Neural progenitor cell (in vitro differentiated cells): Measurements from ENCODE around the gene ZMIZ1. TPM values are rescaled to one million over a fixed set of nuclear protein-coding genes. Genes with fewer than 3 reads are reported as not detected.

ENCODE experiments used
- DNase-seq: peaks from one replicate; pipeline ENCODE4 v3.0.0-alpha.2; 2016; ENCODE audit warnings: low spot score
- H2AFZ ChIP-seq: fragments of 200-600 bp; sonication (generic); replicated peaks from 2 replicates; pipeline ENCODE4 v1.6.1; 2016; ENCODE audit warnings: antibody characterized with exemption
- H3F3A ChIP-seq: fragments of 200-600 bp; sonication (generic); 2 replicates; pipeline ENCODE4 v1.6.1; 2016; ENCODE audit warnings: antibody characterized with exemption, low read depth
- H3K27ac ChIP-seq: fragments of 200-600 bp; sonication (generic); 2 replicates; pipeline ENCODE4 v1.5.1; 2016; ENCODE audit warnings: mild to moderate bottlenecking
- H3K27me3 ChIP-seq: fragments of 200-600 bp; sonication (generic); 2 replicates; pipeline ENCODE4 v1.6.1; 2016; ENCODE audit warnings: mild to moderate bottlenecking, moderate library complexity
- H3K36me3 ChIP-seq: fragments of 200-600 bp; sonication (generic); 2 replicates; pipeline ENCODE4 v1.5.1; 2016
- H3K4me1 ChIP-seq: fragments of 200-600 bp; sonication (generic); 2 replicates; pipeline ENCODE4 v1.6.1; 2016; ENCODE audit warnings: mixed run types
- H3K4me2 ChIP-seq: fragments of 200-600 bp; sonication (generic); 2 replicates; pipeline ENCODE4 v1.6.1; 2016
- H3K4me3 ChIP-seq: fragments of 200-600 bp; sonication (generic); 2 replicates; pipeline ENCODE4 v1.5.1; 2016
- H3K79me2 ChIP-seq: fragments of 200-600 bp; sonication (generic); 2 replicates; pipeline ENCODE4 v1.6.1; 2016; ENCODE audit warnings: low read depth
- H3K9ac ChIP-seq: fragments of 200-600 bp; sonication (generic); 2 replicates; pipeline ENCODE4 v1.6.1; 2016
- H3K9me3 ChIP-seq: fragments of 200-600 bp; sonication (generic); 2 replicates; pipeline ENCODE4 v1.5.1; 2016; ENCODE audit warnings: low read depth
- H4K20me1 ChIP-seq: fragments of 200-600 bp; sonication (generic); 2 replicates; pipeline ENCODE4 v1.6.1; 2016; ENCODE audit warnings: low read depth
- H3K27ac Mint-ChIP-seq: 3 replicates; pipeline ENCODE4 v1.8.0; 2021; ENCODE audit warnings: mixed read lengths
- H3K27me3 Mint-ChIP-seq: 2 replicates; pipeline ENCODE4 v1.8.0; 2022; ENCODE audit warnings: low read depth, mild to moderate bottlenecking, inconsistent platforms, moderate library complexity, mixed read lengths; ENCODE audit not compliant: insufficient read depth
- H3K36me3 Mint-ChIP-seq: 3 replicates; pipeline ENCODE4 v1.8.0; 2021; ENCODE audit warnings: mixed read lengths
- H3K4me1 Mint-ChIP-seq: 3 replicates; pipeline ENCODE4 v1.8.0; 2021; ENCODE audit warnings: mixed read lengths
- H3K4me3 Mint-ChIP-seq: 3 replicates; pipeline ENCODE4 v1.8.0; 2021; ENCODE audit warnings: mild to moderate bottlenecking, moderate library complexity, mixed read lengths
- H3K9me3 Mint-ChIP-seq: 3 replicates; pipeline ENCODE4 v1.8.0; 2020; ENCODE audit warnings: mixed read lengths
- EZH2 ChIP-seq: fragments of 200-600 bp; sonication (generic); IDR thresholded peaks from 2 replicates; pipeline ENCODE4 v1.6.1; 2017; ENCODE audit warnings: antibody characterized with exemption, mild to moderate bottlenecking, moderate library complexity
- EZH2phosphoT487 ChIP-seq: fragments of 200-600 bp; sonication (generic); IDR thresholded peaks from 2 replicates; pipeline ENCODE4 v1.6.1; 2017; ENCODE audit warnings: antibody characterized with exemption
- total RNA-seq: library from RNA; depleted of rRNA; stranded (reverse); fragments of >200 nt; gene quantifications from 2 replicates; pipeline ENCODE4 v1.2.3, GENCODE V29; 2015; ENCODE audit warnings: low replicate concordance
- TF ChIP-seq, protein P1 (sequence below): fragments of 200-600 bp; sonication (generic); IDR thresholded peaks from 2 replicates; pipeline ENCODE4 v1.5.1; 2017; ENCODE audit warnings: antibody characterized with exemption, mild to moderate bottlenecking

Gene ZMIZ1
- total RNA-seq, 1 donor from 2014 or later: 5.8 TPM

DNA sequence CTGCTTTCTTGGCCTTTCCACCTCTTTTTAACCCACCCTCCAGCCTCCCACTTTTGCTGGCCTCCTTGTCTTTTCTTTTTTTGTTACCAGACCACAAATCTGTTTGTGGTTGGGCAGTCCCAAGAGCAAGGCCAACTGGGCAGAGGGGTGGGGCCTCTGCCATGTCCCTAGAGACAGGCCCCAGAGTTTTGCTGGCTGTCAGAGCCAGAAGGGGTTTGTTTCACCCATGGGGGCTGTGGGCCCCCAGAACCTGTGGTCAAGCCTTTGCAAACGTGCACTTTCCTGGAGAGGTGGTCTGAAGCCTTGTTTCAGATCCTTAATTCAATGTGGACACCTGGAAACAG is 10.3 kb downstream of the ZMIZ1 start:
- Histone ChIP-seq H3K4me1 (peaks cover 15% of the 10 kb centered on the region), H3K4me2 (no peak overlapping the region), H3K27ac (no peak overlapping the region)

DNA sequence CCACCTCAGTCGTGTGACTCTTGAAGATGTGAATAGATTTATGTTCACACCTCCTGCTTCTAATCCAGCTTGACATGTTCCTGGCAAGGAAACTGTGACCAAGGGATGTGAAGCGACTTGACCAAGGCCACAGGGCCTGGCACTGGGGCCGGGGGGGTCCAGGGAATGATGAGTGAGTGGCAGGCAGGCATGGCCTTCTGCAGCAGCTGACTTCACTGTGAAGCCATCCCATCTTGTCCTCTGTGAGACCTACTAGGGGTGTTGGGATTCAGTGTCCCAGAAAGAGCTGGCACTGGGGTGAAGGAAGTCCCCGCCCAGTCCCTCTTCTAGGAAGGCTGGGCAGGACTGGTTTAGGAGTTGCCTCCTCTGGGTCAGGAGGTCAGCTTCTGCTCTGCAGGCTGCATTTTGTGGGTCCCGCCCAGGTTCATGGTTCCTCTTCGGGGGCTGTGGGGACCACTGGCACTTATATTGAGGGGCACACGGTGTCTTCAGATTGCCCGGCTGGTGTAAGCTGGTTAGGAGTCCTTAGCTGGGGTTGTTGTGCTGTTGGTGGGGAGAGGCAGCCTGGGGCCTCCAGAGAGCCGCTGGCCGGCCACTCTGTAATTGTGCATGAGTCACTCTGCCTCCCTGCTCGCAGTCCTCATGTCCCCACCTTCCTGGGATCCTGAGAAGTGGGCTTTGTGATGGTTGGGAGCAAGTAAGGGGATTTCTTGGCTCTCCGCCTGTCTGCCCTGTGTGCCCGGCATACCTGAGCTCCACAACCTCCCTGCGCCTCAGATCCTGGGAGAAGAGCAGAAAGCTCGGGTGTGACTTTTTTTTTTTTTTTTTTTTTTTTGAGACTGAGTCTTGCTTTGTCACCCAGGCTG is 11.0 kb downstream of the ZMIZ1 start:
- Histone ChIP-seq H3K27ac (no peak overlapping the region), H3K9ac (no peak overlapping the region), H3K79me2 (peaks cover 98% of the 10 kb centered on the region), H3K4me1 (peaks cover 11% of the 10 kb centered on the region), H3K27me3 (no peaks in the 10 kb centered on the region), H3K36me3 (no peaks in the 10 kb centered on the region), H2AFZ (no peak overlapping the region), H3K4me2 (no peak overlapping the region), H3K4me3 (no peak overlapping the region), H4K20me1 (peaks cover 100% of the 10 kb centered on the region), H3F3A (peaks cover 3% of the 10 kb centered on the region), H3K9me3 (no peaks in the 10 kb centered on the region)
- H3K4me3 Mint-ChIP-seq: no peak overlapping the region
- peaks cover 3% of the 10 kb centered on the region for H3K36me3 Mint-ChIP-seq
- H3K4me1 Mint-ChIP-seq: peaks cover 71% of the 10 kb centered on the region
- peak overlapping the region; percentile 65 for H3K27ac Mint-ChIP-seq
- H3K27me3 Mint-ChIP-seq: peaks cover 2% of the 10 kb centered on the region
- TF ChIP-seq EZH2phosphoT487: no peak
- TF ChIP-seq, protein P1, sequence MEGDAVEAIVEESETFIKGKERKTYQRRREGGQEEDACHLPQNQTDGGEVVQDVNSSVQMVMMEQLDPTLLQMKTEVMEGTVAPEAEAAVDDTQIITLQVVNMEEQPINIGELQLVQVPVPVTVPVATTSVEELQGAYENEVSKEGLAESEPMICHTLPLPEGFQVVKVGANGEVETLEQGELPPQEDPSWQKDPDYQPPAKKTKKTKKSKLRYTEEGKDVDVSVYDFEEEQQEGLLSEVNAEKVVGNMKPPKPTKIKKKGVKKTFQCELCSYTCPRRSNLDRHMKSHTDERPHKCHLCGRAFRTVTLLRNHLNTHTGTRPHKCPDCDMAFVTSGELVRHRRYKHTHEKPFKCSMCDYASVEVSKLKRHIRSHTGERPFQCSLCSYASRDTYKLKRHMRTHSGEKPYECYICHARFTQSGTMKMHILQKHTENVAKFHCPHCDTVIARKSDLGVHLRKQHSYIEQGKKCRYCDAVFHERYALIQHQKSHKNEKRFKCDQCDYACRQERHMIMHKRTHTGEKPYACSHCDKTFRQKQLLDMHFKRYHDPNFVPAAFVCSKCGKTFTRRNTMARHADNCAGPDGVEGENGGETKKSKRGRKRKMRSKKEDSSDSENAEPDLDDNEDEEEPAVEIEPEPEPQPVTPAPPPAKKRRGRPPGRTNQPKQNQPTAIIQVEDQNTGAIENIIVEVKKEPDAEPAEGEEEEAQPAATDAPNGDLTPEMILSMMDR: no peak
- TF ChIP-seq EZH2: no peak
- DNase-seq: no peak
- no peaks in the 10 kb centered on the region for H3K9me3 Mint-ChIP-seq

More for the DNA sequence above, 10.3 kb downstream of the ZMIZ1 start:
- peaks cover 98% of the 10 kb centered on the region for H3K79me2 ChIP-seq
- no peaks in the 10 kb centered on the region for H3K27me3 ChIP-seq
- no peaks in the 10 kb centered on the region for H3K9me3 ChIP-seq
- H2AFZ ChIP-seq: no peak overlapping the region
- peaks cover 3% of the 10 kb centered on the region for H3F3A ChIP-seq
- H4K20me1 ChIP-seq: peaks cover 100% of the 10 kb centered on the region
- H3K27me3 Mint-ChIP-seq: peaks cover 2% of the 10 kb centered on the region
- H3K9me3 Mint-ChIP-seq: no peaks in the 10 kb centered on the region
- H3K4me3 Mint-ChIP-seq: no peak overlapping the region
- H3K27ac Mint-ChIP-seq: no peak overlapping the region
- peaks cover 70% of the 10 kb centered on the region for H3K4me1 Mint-ChIP-seq
- no peak overlapping the region for H3K4me3 ChIP-seq
- no peak for DNase-seq
- no peaks in the 10 kb centered on the region for H3K36me3 ChIP-seq
- TF ChIP-seq EZH2phosphoT487 (no peak), EZH2 (no peak)
- TF ChIP-seq, protein P1: no peak
- peaks cover 3% of the 10 kb centered on the region for H3K36me3 Mint-ChIP-seq
- no peak overlapping the region for H3K9ac ChIP-seq

DNA sequence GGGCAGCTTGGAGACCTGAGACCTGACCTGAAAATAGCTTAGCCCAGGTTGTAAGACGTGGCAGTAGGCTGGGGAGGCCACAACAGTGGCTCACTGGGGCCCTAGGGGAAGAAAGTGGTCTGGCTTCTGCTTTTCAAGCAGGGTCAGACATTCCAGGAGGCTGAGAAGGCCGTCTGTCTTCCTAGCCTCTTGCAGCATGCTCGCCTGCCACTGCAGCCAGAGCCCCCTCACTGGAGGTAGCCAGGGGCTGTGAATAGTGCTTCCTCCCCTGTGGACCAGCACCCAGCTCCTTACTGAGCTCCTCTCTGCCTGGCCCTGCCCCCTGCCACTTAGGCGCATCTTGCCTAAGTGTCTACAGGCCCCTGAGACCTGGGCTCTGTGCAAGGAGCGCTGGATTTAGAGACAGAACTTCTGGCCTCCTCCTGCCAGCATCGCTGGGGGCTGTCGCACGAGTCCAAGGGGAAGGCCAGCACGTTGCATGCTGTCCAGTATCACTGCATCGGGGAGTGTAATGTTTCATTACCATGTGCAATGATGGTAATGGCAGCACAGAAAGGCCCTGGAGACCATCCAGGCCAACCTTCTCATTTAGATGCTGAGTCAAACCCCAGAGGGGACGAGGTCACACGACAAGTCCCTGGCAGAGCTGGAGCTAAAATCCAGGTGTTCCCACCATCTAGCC is 12.7 kb downstream of the ZMIZ1 start:
- TF ChIP-seq, protein P1: no peak
- TF ChIP-seq EZH2phosphoT487: no peak
- no peak for TF ChIP-seq EZH2
- no peaks in the 10 kb centered on the region for H3K9me3 ChIP-seq
- H3K4me1 ChIP-seq: peaks cover 4% of the 10 kb centered on the region
- peaks cover 2% of the 10 kb centered on the region for H3K27me3 Mint-ChIP-seq
- H3K4me3 Mint-ChIP-seq: no peak overlapping the region
- no peak overlapping the region for H3K27ac ChIP-seq
- no peaks in the 10 kb centered on the region for H3K9me3 Mint-ChIP-seq
- H3K36me3 Mint-ChIP-seq: peaks cover 3% of the 10 kb centered on the region
- H3K9ac ChIP-seq: no peak overlapping the region
- DNase-seq: no peak
- H3K4me3 ChIP-seq: no peak overlapping the region
- H3K27ac Mint-ChIP-seq: no peak overlapping the region
- H3K36me3 ChIP-seq: no peaks in the 10 kb centered on the region
- no peak overlapping the region for H3K4me2 ChIP-seq
- H3K27me3 ChIP-seq: no peaks in the 10 kb centered on the region
- no peaks in the 10 kb centered on the region for H3F3A ChIP-seq
- H3K79me2 ChIP-seq: peaks cover 98% of the 10 kb centered on the region
- H2AFZ ChIP-seq: no peak overlapping the region
- peaks cover 66% of the 10 kb centered on the region for H3K4me1 Mint-ChIP-seq
- peaks cover 100% of the 10 kb centered on the region for H4K20me1 ChIP-seq
